HG03342 (cell line): ENCODE results near the gene ARAF.
"Not testable (repeated sequence)": the region's sequence is repeated elsewhere in the genome, so short reads cannot be mapped to it uniquely, and the experiment has no call there.

Experiments used
- ATAC-seq: cut with Tn5 transposase; IDR thresholded peaks from one replicate; pipeline ENCODE4 v1.9.1; 2021; ENCODE audit warnings: mild to moderate bottlenecking, moderate library complexity; ENCODE audit not compliant: unreplicated experiment

Gene ARAF

GRCh38 chrX:47584714-47585113, 23.7 kb downstream of the ARAF start:
- ATAC-seq = no peak

- no peak for ATAC-seq
These were observed 24.3 kb downstream of the ARAF start for GRCh38 chrX:47585273-47585672.

GRCh38 chrX:47586043-47586787, 25.2 kb downstream of the ARAF start:
- no peak for ATAC-seq

- no peak for ATAC-seq
These were observed 26.3 kb downstream of the ARAF start for GRCh38 chrX:47587091-47587891.

- ATAC-seq = no peak
These were observed 27.1 kb downstream of the ARAF start for GRCh38 chrX:47587906-47588735.

GRCh38 chrX:47590984-47591383, 30.0 kb downstream of the ARAF start:
- no peak for ATAC-seq

- ATAC-seq = no peak
These were observed 32.5 kb downstream of the ARAF start for GRCh38 chrX:47593522-47593921.

GRCh38 chrX:47595716-47596251, 34.8 kb downstream of the ARAF start:
- no peak for ATAC-seq

- ATAC-seq = no peak
These were observed 35.3 kb downstream of the ARAF start for GRCh38 chrX:47596256-47596655.

GRCh38 chrX:47597222-47597621, 36.2 kb downstream of the ARAF start:
- ATAC-seq = no peak

GRCh38 chrX:47603125-47603524, 42.1 kb downstream of the ARAF start:
- ATAC-seq = not testable (repeated sequence)

- no peak for ATAC-seq
These were observed 44.0 kb downstream of the ARAF start for GRCh38 chrX:47605024-47605423.

- ATAC-seq = no peak
These were observed 46.1 kb downstream of the ARAF start for GRCh38 chrX:47607091-47607490.

- no peak for ATAC-seq
These were observed 47.3 kb downstream of the ARAF start for GRCh38 chrX:47608130-47608810.

- ATAC-seq = no peak
These were observed 49.5 kb downstream of the ARAF start for GRCh38 chrX:47610511-47610910.

GRCh38 chrX:47611489-47611888, 50.5 kb downstream of the ARAF start:
- ATAC-seq = no peak

GRCh38 chrX:47611926-47612325, 50.9 kb downstream of the ARAF start:
- ATAC-seq = no peak

GRCh38 chrX:47612418-47612817, 51.4 kb downstream of the ARAF start:
- ATAC-seq = no peak

GRCh38 chrX:47613082-47613481, 52.1 kb downstream of the ARAF start:
- ATAC-seq = no peak

GRCh38 chrX:47614618-47615017, 53.6 kb downstream of the ARAF start:
- ATAC-seq = no peak
